GM12878 (cell line): Measurements from ENCODE around the gene PLXND1.
"Not testable (repeated sequence)": the region's sequence is repeated elsewhere in the genome, so short reads cannot be mapped to it uniquely, and the experiment has no call there.

Experiments
- CTCF ChIP-seq, 3 experiments: IDR thresholded peaks in 2 of 3; conservative IDR thresholded peaks in 1 of 3; 2 replicates each; pipeline ENCODE4 v1.5.1; 2011; ENCODE audit warnings: low read depth in 3 of 3, low read length in 3 of 3, mild to moderate bottlenecking in 3 of 3, control low read depth in 2 of 3, moderate library complexity in 2 of 3, inconsistent platforms in 1 of 3, mixed read lengths in 1 of 3; ENCODE audit not compliant: control insufficient read depth in 2 of 3, insufficient read depth in 1 of 3; ENCODE audit errors: extremely low read depth in 1 of 3
- E4F1 ChIP-seq: fragments of 450-650 bp; IDR thresholded peaks from 2 replicates; pipeline ENCODE4 v1.6.1; 2018; ENCODE audit warnings: borderline replicate concordance, mild to moderate bottlenecking; ENCODE audit not compliant: partially characterized antibody
- ESRRA ChIP-seq: IDR thresholded peaks from 2 replicates; pipeline ENCODE4 v1.6.1; 2012; ENCODE audit warnings: mild to moderate bottlenecking, low read length, improper control_type of control experiment
- HDAC6 ChIP-seq: fragments of 200-600 bp; sonication (generic); IDR thresholded peaks from one replicate; pipeline ENCODE4 v1.8.0; 2017; ENCODE audit warnings: antibody characterized with exemption; ENCODE audit not compliant: unreplicated experiment
- JUND ChIP-seq: IDR thresholded peaks from 2 replicates; pipeline ENCODE4 v1.6.1; 2012; ENCODE audit warnings: low read depth, mild to moderate bottlenecking, low read length, improper control_type of control experiment, moderate library complexity
- MTA3 ChIP-seq: IDR thresholded peaks from 2 replicates; pipeline ENCODE4 v1.6.1; 2012; ENCODE audit warnings: low read length, inconsistent platforms, borderline replicate concordance
- MYC ChIP-seq: IDR thresholded peaks from 2 replicates; pipeline ENCODE4 v1.6.1; 2011; ENCODE audit warnings: mild to moderate bottlenecking, low read length, moderate library complexity, inconsistent platforms; ENCODE audit not compliant: insufficient read depth, insufficient replicate concordance, insufficient read length, severe bottlenecking
- NR2C2 ChIP-seq: IDR thresholded peaks from 2 replicates; pipeline ENCODE4 v1.6.1; 2011; ENCODE audit warnings: borderline replicate concordance, low read depth; ENCODE audit not compliant: control insufficient read depth, insufficient read length
- POLR2A ChIP-seq: IDR thresholded peaks from 2 replicates; pipeline ENCODE4 v1.6.1; 2011; ENCODE audit warnings: low read depth, mild to moderate bottlenecking, low read length
- REST ChIP-seq: IDR thresholded peaks from 2 replicates; pipeline ENCODE4 v1.6.1; 2012; ENCODE audit warnings: mild to moderate bottlenecking, low read depth, low read length
- RFX5 ChIP-seq: IDR thresholded peaks from 2 replicates; pipeline ENCODE4 v1.6.1; 2011; ENCODE audit warnings: low read depth, low read length, improper control_type of control experiment
- TAF1 ChIP-seq: IDR thresholded peaks from 2 replicates; pipeline ENCODE4 v1.6.1; 2011; ENCODE audit warnings: mild to moderate bottlenecking, low read depth, low read length, borderline replicate concordance
- YY1 ChIP-seq: IDR thresholded peaks from 2 replicates; pipeline ENCODE4 v1.6.1; 2011; ENCODE audit warnings: low read depth, mild to moderate bottlenecking, low read length
- ZNF24 ChIP-seq: fragments of 450-650 bp; IDR thresholded peaks from 2 replicates; pipeline ENCODE4 v1.6.1; 2017; ENCODE audit warnings: antibody characterized with exemption, mild to moderate bottlenecking

- TF ChIP-seq CTCF (IDR thresholded peaks at IDR 0.05 in 2 of 3, conservative IDR thresholded peaks at IDR 0.05 in 1 of 3; ENCODE audit: control insufficient read depth in 2 of 3, extremely low read depth in 1 of 3, insufficient read depth in 1 of 3, low read depth in 3 of 3, low read length in 3 of 3); TAF1; NR2C2; YY1; E4F1; MYC; ESRRA; POLR2A; ZNF24; RFX5; REST; HDAC6; JUND; MTA3: not testable (repeated sequence)
These were observed 60.5 kb downstream of the PLXND1 start for GRCh38 chr3:129545951-129546350.
